Activated CD4-positive, alpha-beta T cell treated with anti-CD3 and anti-CD28 coated beads, Interleukin-2, Interleukin-4, amounts not matched to agents 100 ng/mL and 50 ng/mL, durations not matched to agents 16 hours and 8 hours (primary cell): ENCODE measurements around the gene DNAJC22.
"Not testable (repeated sequence)": the region's sequence is repeated elsewhere in the genome, so short reads cannot be mapped to it uniquely, and the experiment has no call there.

Source experiments
- DNase-seq: peaks from one replicate; pipeline ENCODE4 v3.0.0-alpha.2; 2020; ENCODE audit warnings: low spot score

The DNAJC22 gene

GRCh38 chr12:49346659-49347310 lies at the start of gene DNAJC22:
DNAJC22 (plus strand) TSS chr12:49346888; CDS start chr12:49348873, 1,985 bp downstream.
- no peak for DNase-seq

GRCh38 chr12:49297695-49298060 lies 49.0 kb upstream of the DNAJC22 start:
- no peak for DNase-seq

GRCh38 chr12:49298160-49298559 lies 48.5 kb upstream of the DNAJC22 start:
- DNase-seq: no peak

- DNase-seq: peak; percentile 79
Observed at GRCh38 chr12:49301760-49302159, 44.9 kb upstream of the DNAJC22 start.

- DNase-seq: no peak
Observed at GRCh38 chr12:49304161-49304560, 42.5 kb upstream of the DNAJC22 start.

- no peak for DNase-seq
Observed at GRCh38 chr12:49305762-49306510, 40.8 kb upstream of the DNAJC22 start.

GRCh38 chr12:49309386-49309785 lies 37.3 kb upstream of the DNAJC22 start:
- DNase-seq: no peak

- DNase-seq: not testable (repeated sequence)
Observed at GRCh38 chr12:49310451-49311000, 36.2 kb upstream of the DNAJC22 start.

- DNase-seq: no peak
Observed at GRCh38 chr12:49314811-49315210, 31.9 kb upstream of the DNAJC22 start.

GRCh38 chr12:49317118-49317517 lies 29.6 kb upstream of the DNAJC22 start:
- not testable (repeated sequence) for DNase-seq

GRCh38 chr12:49320411-49321103 lies 26.1 kb upstream of the DNAJC22 start:
- not testable (repeated sequence) for DNase-seq

GRCh38 chr12:49322367-49322707 lies 24.4 kb upstream of the DNAJC22 start:
- no peak for DNase-seq

- DNase-seq: peak; percentile 100
Observed at GRCh38 chr12:49322708-49323523, 23.8 kb upstream of the DNAJC22 start, which contains the start of gene TROAP. TROAP (plus strand) TSS chr12:49323255; CDS start chr12:49323609, 354 bp downstream.

- no peak for DNase-seq
Observed at GRCh38 chr12:49323524-49324097, 23.1 kb upstream of the DNAJC22 start.

- no peak for DNase-seq
Observed at GRCh38 chr12:49325606-49326005, 21.1 kb upstream of the DNAJC22 start.

GRCh38 chr12:49327368-49327767 lies 19.3 kb upstream of the DNAJC22 start:
- no peak for DNase-seq

GRCh38 chr12:49327887-49328286 lies 18.8 kb upstream of the DNAJC22 start:
- no peak for DNase-seq

GRCh38 chr12:49328816-49329215 lies 17.9 kb upstream of the DNAJC22 start:
- DNase-seq: no peak

GRCh38 chr12:49330032-49330619 lies 16.6 kb upstream of the DNAJC22 start:
- DNase-seq: no peak

GRCh38 chr12:49330631-49331379 lies 15.9 kb upstream of the DNAJC22 start:
- no peak for DNase-seq
